Osteoblast (primary cell): Measurements from ENCODE around the gene GPRASP2. TPM values are rescaled to one million over a fixed set of nuclear protein-coding genes. Genes with fewer than 3 reads are reported as not detected.

Source experiments
- DNase-seq: peaks from one replicate; pipeline ENCODE4 v3.0.0; 2011; ENCODE audit warnings: low spot score, mixed read lengths; ENCODE audit not compliant: insufficient read length; ENCODE audit errors: missing footprints
- H2AFZ ChIP-seq: 2 replicates; pipeline ENCODE4 v1.6.0; 2011; ENCODE audit warnings: mild to moderate bottlenecking, low read length
- H3K27ac ChIP-seq: 2 replicates; pipeline ENCODE4 v1.5.1; 2011; ENCODE audit warnings: mild to moderate bottlenecking, low read depth, low read length, moderate library complexity
- H3K27me3 ChIP-seq: 2 replicates; pipeline ENCODE4 v1.6.0; 2012; ENCODE audit warnings: mild to moderate bottlenecking, control low read depth, inconsistent platforms, low read length, moderate library complexity; ENCODE audit not compliant: insufficient read depth
- H3K36me3 ChIP-seq: 2 replicates; pipeline ENCODE4 v1.5.1; 2011; ENCODE audit warnings: mild to moderate bottlenecking, low read length, control low read depth, moderate library complexity; ENCODE audit not compliant: insufficient read depth
- H3K4me1 ChIP-seq: 2 replicates; pipeline ENCODE4 v1.5.1; 2011; ENCODE audit warnings: mild to moderate bottlenecking, low read length, control low read depth, moderate library complexity; ENCODE audit not compliant: insufficient read depth
- H3K4me2 ChIP-seq: 2 replicates; pipeline ENCODE4 v1.6.0; 2011; ENCODE audit warnings: mild to moderate bottlenecking, low read length; ENCODE audit not compliant: insufficient read depth
- H3K4me3 ChIP-seq: fragments of 200-600 bp; sonication (generic); 3 replicates; pipeline ENCODE4 v1.5.1; 2012; ENCODE audit warnings: mild to moderate bottlenecking, low read length, inconsistent platforms; ENCODE audit not compliant: insufficient read depth
- H3K79me2 ChIP-seq: 2 replicates; pipeline ENCODE4 v1.6.0; 2012; ENCODE audit warnings: mild to moderate bottlenecking, low read length, control low read depth, inconsistent platforms; ENCODE audit not compliant: insufficient read depth
- H3K9me3 ChIP-seq: 2 replicates; pipeline ENCODE4 v1.5.1; 2011; ENCODE audit warnings: low read depth, low read length, control low read depth
- H4K20me1 ChIP-seq: 2 replicates; pipeline ENCODE4 v1.6.0; 2012; ENCODE audit warnings: mild to moderate bottlenecking, low read length, control low read depth; ENCODE audit not compliant: insufficient read depth
- total RNA-seq: library from RNA; depleted of rRNA; stranded (reverse); fragments of >200 nt; gene quantifications from 2 replicates; pipeline ENCODE4 v1.2.3, GENCODE V29; 2012
- TF ChIP-seq, protein P1 (sequence below): IDR thresholded peaks from 2 replicates; pipeline ENCODE4 v1.5.1; 2011; ENCODE audit warnings: mild to moderate bottlenecking, low read depth, low read length, moderate library complexity; ENCODE audit errors: extremely low read depth

GPRASP2 gene
- total RNA-seq, 1 donor, result 10.9 TPM

DNA sequence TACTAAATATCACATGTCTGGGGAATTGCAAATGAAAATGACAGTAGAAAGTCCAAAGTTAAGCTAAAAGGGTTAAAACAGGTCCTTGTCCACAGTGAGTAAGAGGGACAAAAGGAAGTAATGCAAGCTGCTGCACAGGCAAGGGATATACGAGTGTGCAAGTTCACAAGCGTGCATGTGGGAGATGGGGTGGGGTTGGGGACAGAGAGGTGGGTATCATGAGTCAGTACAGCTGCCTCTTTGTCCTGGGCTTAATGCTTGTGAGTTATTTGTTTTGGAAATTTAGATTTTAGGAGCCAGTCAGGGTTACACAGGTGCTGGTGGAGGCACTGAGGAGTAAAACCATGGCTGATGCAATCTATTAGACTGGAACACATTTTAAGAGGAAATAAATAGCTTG lies 3.3 kb upstream of the GPRASP2 start:
- H3K36me3 ChIP-seq, result no peaks in the 10 kb centered on the region
- no peak for DNase-seq
- TF ChIP-seq, protein P1, sequence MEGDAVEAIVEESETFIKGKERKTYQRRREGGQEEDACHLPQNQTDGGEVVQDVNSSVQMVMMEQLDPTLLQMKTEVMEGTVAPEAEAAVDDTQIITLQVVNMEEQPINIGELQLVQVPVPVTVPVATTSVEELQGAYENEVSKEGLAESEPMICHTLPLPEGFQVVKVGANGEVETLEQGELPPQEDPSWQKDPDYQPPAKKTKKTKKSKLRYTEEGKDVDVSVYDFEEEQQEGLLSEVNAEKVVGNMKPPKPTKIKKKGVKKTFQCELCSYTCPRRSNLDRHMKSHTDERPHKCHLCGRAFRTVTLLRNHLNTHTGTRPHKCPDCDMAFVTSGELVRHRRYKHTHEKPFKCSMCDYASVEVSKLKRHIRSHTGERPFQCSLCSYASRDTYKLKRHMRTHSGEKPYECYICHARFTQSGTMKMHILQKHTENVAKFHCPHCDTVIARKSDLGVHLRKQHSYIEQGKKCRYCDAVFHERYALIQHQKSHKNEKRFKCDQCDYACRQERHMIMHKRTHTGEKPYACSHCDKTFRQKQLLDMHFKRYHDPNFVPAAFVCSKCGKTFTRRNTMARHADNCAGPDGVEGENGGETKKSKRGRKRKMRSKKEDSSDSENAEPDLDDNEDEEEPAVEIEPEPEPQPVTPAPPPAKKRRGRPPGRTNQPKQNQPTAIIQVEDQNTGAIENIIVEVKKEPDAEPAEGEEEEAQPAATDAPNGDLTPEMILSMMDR, result no peak

DNA sequence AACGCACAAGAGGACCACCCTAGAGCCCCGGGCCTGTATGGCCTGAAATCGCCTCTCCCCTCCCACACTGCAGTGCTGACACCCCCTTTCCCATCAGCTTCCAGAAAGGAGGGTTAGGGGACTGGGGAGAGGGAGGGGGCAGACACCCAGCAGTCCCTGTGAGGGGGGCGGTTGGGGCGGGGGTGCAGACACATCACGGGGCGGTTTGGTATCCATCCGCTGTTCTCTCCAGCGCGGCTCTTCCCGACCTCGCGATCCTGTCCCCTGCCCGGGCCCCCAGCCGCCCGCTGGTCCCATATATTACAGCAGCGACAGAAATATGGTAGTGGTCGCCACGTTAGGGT lies 404 bp upstream of the GPRASP2 start:
- TF ChIP-seq, protein P1, result no peak
- H3K4me3 ChIP-seq, result peak overlapping the region; percentile 78
- H3K27ac ChIP-seq, result no peak overlapping the region
- no peaks in the 10 kb centered on the region for H3K27me3 ChIP-seq
- H2AFZ ChIP-seq, result peak overlapping the region; percentile 62
- no peaks in the 10 kb centered on the region for H3K9me3 ChIP-seq
- no peaks in the 10 kb centered on the region for H4K20me1 ChIP-seq
- peak overlapping the region; percentile 83 for H3K4me2 ChIP-seq
- H3K36me3 ChIP-seq, result no peaks in the 10 kb centered on the region
- no peaks in the 10 kb centered on the region for H3K79me2 ChIP-seq
- no peaks in the 10 kb centered on the region for H3K4me1 ChIP-seq
- peak; percentile 36 for DNase-seq

More for the DNA sequence above, 3.3 kb upstream of the GPRASP2 start:
- Histone ChIP-seq H2AFZ (no peak overlapping the region), H3K4me1 (no peaks in the 10 kb centered on the region), H3K27ac (no peak overlapping the region), H3K79me2 (no peaks in the 10 kb centered on the region), H3K9me3 (no peaks in the 10 kb centered on the region), H3K4me2 (no peak overlapping the region), H4K20me1 (no peaks in the 10 kb centered on the region), H3K27me3 (no peaks in the 10 kb centered on the region), H3K4me3 (no peak overlapping the region)

DNA sequence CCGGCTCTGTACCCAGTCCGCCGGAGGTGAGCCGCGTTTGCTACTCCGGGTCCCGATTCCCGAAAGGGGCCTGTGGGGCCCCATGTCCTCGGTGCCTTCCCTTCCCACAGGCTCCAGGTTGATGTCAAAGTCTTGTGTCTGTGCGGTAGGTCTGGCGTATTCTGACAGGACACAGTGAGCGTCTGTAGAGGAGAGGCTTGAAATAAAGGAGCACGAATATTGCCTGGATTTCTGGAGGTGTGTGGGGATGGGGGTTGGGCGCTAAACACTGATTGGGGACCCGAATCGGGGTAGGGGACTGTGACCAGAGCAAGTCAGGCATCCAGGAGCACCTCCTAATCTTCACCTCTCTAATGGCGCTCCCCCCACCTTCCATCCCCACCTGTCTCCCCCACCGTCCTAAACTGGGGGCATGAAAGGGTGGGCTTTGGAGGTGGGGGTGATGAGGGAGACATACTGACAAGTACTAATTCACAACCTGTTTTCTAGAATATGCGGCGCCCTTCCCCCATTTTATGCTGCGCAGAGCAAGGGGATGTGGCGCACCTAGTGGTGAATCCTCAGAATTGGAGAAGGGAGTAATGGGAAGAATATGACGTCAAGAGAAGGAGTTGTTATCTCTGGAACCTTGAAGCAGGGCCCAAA lies 855 bp downstream of the GPRASP2 start:
- DNase-seq, result peak; percentile 85
- no peak overlapping the region for H3K27ac ChIP-seq

DNA sequence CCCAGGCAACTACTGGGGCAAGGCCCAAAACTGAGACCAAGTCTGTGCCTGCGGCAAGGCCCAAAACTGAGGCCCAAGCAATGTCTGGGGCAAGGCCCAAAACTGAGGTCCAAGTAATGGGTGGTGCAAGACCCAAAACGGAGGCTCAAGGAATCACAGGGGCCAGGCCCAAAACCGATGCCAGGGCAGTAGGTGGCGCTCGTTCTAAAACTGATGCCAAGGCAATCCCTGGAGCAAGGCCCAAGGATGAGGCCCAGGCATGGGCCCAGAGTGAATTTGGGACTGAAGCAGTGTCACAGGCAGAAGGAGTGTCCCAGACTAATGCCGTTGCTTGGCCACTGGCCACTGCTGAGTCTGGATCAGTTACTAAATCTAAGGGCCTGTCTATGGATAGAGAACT lies 2.7 kb downstream of the GPRASP2 start:
- H2AFZ ChIP-seq, result no peak overlapping the region
- no peaks in the 10 kb centered on the region for H3K4me1 ChIP-seq
- DNase-seq, result no peak
- no peaks in the 10 kb centered on the region for H3K9me3 ChIP-seq
- no peak overlapping the region for H3K27ac ChIP-seq
- no peaks in the 10 kb centered on the region for H3K27me3 ChIP-seq
- no peaks in the 10 kb centered on the region for H4K20me1 ChIP-seq
- H3K36me3 ChIP-seq, result no peaks in the 10 kb centered on the region
- TF ChIP-seq, protein P1, result peak; percentile 9
- no peaks in the 10 kb centered on the region for H3K79me2 ChIP-seq
- H3K4me3 ChIP-seq, result no peak overlapping the region
- no peak overlapping the region for H3K4me2 ChIP-seq

More for the DNA sequence above, 855 bp downstream of the GPRASP2 start:
- H3K27me3 ChIP-seq, result no peaks in the 10 kb centered on the region
- no peaks in the 10 kb centered on the region for H3K4me1 ChIP-seq
- no peaks in the 10 kb centered on the region for H3K36me3 ChIP-seq
- no peaks in the 10 kb centered on the region for H3K9me3 ChIP-seq
- H3K4me3 ChIP-seq, result peak overlapping the region; percentile 78
- TF ChIP-seq, protein P1, result peak; percentile 64
- H4K20me1 ChIP-seq, result no peaks in the 10 kb centered on the region
- H2AFZ ChIP-seq, result peak overlapping the region; percentile 84
- H3K4me2 ChIP-seq, result peak overlapping the region; percentile 83
- H3K79me2 ChIP-seq, result no peaks in the 10 kb centered on the region
